ENCODE data around the gene CHMP1A.

GRCh38 chr16:89600427-89600826, 57.1 kb downstream of the CHMP1A start:
- TF ChIP-seq CTCF (conservative IDR thresholded peaks at IDR 0.05) = no peak
- TF ChIP-seq EZH2 (IDR thresholded peaks at IDR 0.05; ENCODE audit: low read depth) = no peak
